ENCODE measurements around the gene HOXB5.

Gene HOXB5

DNA sequence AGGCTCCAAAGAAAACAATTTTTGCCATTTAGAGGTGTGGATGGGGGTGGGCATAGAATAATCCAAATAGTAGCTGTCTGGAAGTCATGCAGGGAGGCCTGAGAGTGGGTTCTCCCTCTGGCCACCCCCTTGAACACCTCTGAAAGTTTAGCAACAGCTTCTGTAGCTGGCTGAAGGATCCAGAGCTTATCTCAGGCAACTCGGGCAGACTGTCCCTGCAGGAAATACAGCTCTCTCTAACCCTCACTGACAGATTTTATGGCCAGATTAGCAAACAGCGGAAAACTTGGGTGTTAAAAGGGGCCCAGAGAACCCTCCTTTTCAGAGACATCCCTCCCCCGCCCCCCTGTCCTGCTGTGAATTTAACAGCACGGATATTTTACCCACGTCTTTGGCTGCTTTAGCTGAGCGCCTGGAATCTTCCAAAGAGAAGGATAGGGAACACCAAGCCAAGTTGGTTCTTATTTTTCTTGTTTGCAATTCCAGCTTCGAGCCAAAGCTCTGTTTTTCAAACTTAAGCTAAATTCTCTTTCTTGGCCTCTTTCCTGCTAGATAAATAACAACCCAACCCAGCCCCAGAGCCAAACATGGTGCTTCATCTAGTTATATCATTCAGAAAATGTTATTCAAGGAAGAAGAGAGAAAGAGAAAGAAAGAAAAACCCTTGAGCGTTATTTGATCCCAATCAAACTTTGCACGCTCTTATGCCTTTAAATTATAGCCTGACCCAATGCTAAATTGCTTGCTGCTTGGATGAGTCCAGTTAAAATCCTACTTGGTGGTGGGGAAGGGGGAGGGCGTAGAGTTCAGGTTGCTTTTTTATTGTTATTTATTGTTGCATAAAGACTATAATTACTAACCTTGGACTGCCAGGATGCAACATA is 46.4 kb downstream of the HOXB5 start:
- TF ChIP-seq, protein P1, sequence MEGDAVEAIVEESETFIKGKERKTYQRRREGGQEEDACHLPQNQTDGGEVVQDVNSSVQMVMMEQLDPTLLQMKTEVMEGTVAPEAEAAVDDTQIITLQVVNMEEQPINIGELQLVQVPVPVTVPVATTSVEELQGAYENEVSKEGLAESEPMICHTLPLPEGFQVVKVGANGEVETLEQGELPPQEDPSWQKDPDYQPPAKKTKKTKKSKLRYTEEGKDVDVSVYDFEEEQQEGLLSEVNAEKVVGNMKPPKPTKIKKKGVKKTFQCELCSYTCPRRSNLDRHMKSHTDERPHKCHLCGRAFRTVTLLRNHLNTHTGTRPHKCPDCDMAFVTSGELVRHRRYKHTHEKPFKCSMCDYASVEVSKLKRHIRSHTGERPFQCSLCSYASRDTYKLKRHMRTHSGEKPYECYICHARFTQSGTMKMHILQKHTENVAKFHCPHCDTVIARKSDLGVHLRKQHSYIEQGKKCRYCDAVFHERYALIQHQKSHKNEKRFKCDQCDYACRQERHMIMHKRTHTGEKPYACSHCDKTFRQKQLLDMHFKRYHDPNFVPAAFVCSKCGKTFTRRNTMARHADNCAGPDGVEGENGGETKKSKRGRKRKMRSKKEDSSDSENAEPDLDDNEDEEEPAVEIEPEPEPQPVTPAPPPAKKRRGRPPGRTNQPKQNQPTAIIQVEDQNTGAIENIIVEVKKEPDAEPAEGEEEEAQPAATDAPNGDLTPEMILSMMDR (IDR thresholded peaks at IDR 0.05): no peak

DNA sequence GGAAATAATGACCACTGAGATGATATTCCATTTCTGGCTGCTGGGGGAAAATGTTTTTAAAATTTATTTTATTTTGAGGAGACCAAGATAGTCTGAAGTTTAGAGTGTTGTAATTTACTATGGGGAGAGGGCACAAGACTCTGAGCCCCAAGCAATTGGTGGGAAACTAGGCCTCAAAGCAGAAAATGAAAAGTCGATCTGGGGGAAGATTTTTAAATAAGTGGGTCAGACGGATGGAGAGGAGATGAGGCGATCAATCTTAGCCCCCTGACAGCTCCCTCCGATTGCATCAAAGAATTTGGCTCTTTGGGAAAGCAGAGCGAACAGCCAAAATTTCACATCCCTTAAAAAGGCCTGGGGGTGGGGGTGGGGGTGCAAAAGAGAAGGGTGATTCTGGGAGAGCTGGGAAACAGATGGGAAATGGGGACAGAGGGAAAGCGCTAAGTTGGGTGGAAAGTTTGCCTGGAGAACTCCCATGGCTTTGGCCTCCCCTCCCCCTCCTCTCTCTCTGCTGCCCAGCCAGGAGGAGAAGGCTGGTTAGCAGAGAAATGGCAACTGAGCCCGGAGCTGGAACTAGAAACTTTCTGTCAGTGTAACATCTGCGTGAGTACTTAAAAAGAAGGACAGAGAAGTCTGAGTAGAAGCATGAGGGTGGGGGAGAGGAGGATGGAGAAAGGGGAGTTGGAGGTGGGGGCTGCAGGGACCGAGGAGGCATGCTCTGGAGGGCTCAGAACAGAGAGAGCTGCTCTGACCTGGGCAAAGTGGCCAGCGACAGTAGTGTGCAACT is 47.2 kb downstream of the HOXB5 start:
- TF ChIP-seq, protein P1 (IDR thresholded peaks at IDR 0.05): no peak

DNA sequence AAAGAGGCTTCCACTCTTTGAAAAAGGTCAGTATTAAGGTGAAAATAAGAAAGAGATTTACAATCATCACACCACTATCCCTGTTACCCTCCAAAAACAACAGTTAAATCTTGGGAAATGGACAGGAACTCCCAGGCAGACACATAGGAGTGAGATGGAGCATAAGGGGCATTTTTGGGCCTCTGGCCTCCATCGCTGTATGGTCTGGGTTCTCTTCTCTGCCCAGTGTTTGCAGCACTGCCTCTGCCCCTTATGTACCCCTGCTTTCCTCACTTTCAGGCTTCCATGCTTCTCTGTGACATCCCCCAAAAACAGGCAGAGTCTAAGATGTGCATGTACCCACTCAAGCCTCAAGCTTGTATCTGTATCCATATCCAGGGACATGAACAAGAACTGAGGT is 48.0 kb downstream of the HOXB5 start:
- TF ChIP-seq, protein P1 (IDR thresholded peaks at IDR 0.05): no peak

GRCh38 chr17:48545022-48545375 is 48.6 kb downstream of the HOXB5 start, which contains the start of gene HOXB2:
HOXB2 (minus strand) TSS chr17:48545109; CDS start chr17:48544911, 198 bp downstream.
- TF ChIP-seq, protein P1 (IDR thresholded peaks at IDR 0.05): no peak

DNA sequence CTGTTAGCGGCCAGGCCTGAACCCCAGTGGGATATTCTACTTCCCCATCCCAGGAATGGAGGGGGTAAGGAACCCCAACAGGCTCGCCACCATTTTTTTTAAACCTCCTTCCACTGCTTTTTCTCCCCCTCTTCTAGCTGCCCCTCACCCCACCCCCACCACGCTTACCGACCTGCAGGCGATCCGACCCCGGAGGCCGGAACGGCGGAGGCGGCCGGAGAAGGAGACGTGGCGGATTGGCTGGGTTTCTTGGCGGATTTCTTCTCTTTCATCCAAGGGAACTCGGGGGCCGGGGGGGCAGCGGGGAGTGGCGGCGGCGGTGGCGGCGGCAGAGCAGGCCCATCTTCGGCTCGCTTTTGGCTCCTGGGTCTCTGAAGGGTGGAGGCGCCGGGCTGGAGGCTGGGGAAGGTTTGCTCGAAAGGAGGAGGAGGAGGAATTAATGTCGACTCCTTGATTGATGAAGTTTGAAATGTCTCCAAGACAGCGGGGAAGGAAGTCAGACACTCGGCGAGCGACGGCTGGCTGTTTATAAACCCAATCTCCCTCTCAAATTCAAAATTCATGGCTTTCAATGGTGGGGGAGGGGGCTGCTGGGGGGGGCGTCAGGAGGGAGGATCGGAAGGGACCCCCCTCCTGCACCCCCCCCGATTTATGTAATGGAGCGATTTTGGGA is 49.1 kb downstream of the HOXB5 start:
- TF ChIP-seq, protein P1 (IDR thresholded peaks at IDR 0.05): no peak

- TF ChIP-seq, protein P1 (IDR thresholded peaks at IDR 0.05): no peak
Measured at GRCh38 chr17:48543854-48544348, 49.7 kb downstream of the HOXB5 start.

Data from LNCAP (cell line).